ENCODE results near the gene CCDC17. TPM values are rescaled to one million over a fixed set of nuclear protein-coding genes. Genes with fewer than 3 reads are reported as not detected.

CCDC17 gene
- total RNA-seq, 1 donor from 2014 or later: 2.5 TPM

DNA sequence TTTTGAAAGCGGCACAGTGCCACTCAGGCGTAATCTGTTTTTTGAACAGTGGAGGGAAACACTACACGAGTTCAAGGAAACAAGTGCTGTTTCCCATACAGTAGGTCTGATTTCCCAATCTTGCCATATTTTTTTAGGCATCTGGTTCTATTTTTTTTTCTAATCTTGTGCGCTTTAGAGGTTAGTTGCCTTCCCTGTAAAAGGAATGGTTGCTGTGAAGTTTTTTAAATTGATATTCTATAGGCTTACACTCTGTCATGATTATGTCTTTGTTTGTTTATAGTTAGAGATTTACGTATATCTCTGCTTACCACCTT is 38.8 kb downstream of the CCDC17 start:
- H3K9me3 Mint-ChIP-seq: no peaks in the 10 kb centered on the region
- intact Hi-C loops (cut with micrococcal nuclease): loop anchor here (5.0 to 10.0 kb wide), 5 partner anchors 33 to 780 kb away; partner anchors contain the start of genes AKR1A1, BTBD19, DYNLT4 and HECTD3
- H3K27me3 Mint-ChIP-seq (ENCODE audit: low read depth): no peaks in the 10 kb centered on the region
- peaks cover 22% of the 10 kb centered on the region for H3K36me3 Mint-ChIP-seq (ENCODE audit: low read depth)
- peak overlapping the region; percentile 98 for H3K27ac Mint-ChIP-seq
- H3K4me1 Mint-ChIP-seq (ENCODE audit: low read depth): peaks cover 24% of the 10 kb centered on the region
- no peak for DNase-seq (ENCODE audit: low spot score)
- peak overlapping the region; percentile 97 for H3K4me3 Mint-ChIP-seq (ENCODE audit: low read depth)

DNA sequence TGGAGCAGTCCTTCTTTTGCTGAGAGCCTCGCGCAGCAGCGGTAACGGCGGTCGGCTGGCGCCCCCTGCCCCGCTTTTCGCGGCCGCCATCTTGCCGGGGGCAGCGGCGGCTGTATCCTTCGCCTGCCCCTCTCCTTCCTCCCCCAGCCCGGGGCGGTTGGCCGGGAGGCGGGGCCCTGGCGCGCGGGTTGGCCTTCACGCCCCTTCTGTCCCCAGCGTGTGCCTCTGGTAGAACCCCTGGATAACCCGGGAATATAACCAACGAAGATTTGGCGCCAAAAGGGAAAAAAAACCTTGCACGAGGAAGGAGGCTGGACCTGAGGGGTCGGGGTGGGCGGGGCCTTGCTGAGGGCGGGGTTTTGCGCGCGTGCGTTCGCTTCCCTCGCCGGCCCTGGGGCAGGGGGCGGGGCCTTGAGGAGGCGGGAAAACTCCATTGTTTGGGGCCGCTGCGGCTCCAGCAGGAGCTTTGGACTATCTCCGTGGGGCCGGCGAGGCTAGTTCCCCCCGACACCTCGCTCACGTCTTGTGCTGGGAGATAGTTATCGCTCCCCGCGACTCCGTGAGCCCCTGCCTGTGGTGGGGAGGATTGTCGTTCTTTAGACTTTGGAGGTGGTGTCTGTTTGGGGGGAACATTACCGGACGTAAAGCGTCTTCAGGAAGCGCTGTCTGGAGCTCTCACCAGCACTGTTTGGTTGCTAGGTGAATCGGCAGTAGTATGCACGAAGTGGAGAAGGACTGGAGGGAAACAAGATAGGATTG is 39.3 kb downstream of the CCDC17 start:
- H3K27me3 Mint-ChIP-seq (ENCODE audit: low read depth): no peaks in the 10 kb centered on the region
- intact Hi-C loops (cut with micrococcal nuclease): loop anchor here (1.0 to 10.0 kb wide), 7 partner anchors 32 to 780 kb away; partner anchors contain the start of genes AKR1A1, BTBD19, CCDC163 and DYNLT4
- DNase-seq (ENCODE audit: low spot score): peak; percentile 83
- H3K36me3 Mint-ChIP-seq (ENCODE audit: low read depth): peaks cover 22% of the 10 kb centered on the region
- H3K9me3 Mint-ChIP-seq: no peaks in the 10 kb centered on the region
- H3K4me3 Mint-ChIP-seq (ENCODE audit: low read depth): peak overlapping the region; percentile 97
- H3K27ac Mint-ChIP-seq: peak overlapping the region; percentile 98
- H3K4me1 Mint-ChIP-seq (ENCODE audit: low read depth): peaks cover 24% of the 10 kb centered on the region

- Mint-ChIP-seq H3K27ac (peak within 1 kb of the TSS; percentile 98), H3K4me1 (ENCODE audit: low read depth) (peaks cover 24% of the 10 kb centered on the region), H3K27me3 (ENCODE audit: low read depth) (no peaks in the 10 kb centered on the region), H3K9me3 (no peaks in the 10 kb centered on the region), H3K36me3 (ENCODE audit: low read depth) (peaks cover 17% of the 10 kb centered on the region), H3K4me3 (ENCODE audit: low read depth) (peak within 1 kb of the TSS; percentile 97)
- peak; percentile 91 for DNase-seq (ENCODE audit: low spot score)
- intact Hi-C loops (cut with micrococcal nuclease): loop anchor here (1.0 to 10.0 kb wide), 7 partner anchors 63 to 779 kb away; partner anchors contain the start of genes BTBD19, CCDC163, DYNLT4 and HECTD3
These were observed 40.0 kb downstream of the CCDC17 start, which contains the start of gene NASP for GRCh38 chr1:45583666-45584350. Gene NASP, plus strand, starts transcription at chr1:45584041. Its CDS starts 106 bp downstream, at chr1:45584147.

DNA sequence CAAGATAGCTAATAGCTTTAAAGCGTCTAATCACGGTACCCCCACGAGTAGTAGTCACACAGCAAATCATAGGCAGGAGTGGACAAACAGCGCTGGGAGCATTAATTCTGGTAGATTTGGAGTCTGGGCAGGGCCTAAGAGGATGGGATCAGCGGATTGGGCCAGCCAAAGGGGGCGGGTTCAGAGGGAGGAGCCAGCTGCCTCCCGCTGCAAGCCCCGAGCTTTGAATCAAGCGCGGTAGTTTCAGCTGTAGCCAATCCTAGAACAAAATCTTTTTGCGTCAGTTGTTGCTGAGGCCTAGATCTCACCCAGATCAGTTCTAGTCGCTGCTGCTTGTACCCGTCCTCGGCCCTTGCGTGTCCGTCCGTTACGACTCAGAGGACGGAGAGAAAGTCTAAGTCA is 40.6 kb downstream of the CCDC17 start:
- DNase-seq (ENCODE audit: low spot score): peak; percentile 92
- Mint-ChIP-seq H3K27me3 (ENCODE audit: low read depth) (no peaks in the 10 kb centered on the region), H3K4me1 (ENCODE audit: low read depth) (peaks cover 24% of the 10 kb centered on the region), H3K27ac (peak overlapping the region; percentile 98), H3K4me3 (ENCODE audit: low read depth) (peak overlapping the region; percentile 97), H3K36me3 (ENCODE audit: low read depth) (peaks cover 14% of the 10 kb centered on the region), H3K9me3 (no peaks in the 10 kb centered on the region)
- intact Hi-C loops (cut with micrococcal nuclease): loop anchor here (1.0 to 10.0 kb wide), 6 partner anchors 62 to 778 kb away; partner anchors contain the start of genes BTBD19, DYNLT4, HECTD3 and IPP

DNA sequence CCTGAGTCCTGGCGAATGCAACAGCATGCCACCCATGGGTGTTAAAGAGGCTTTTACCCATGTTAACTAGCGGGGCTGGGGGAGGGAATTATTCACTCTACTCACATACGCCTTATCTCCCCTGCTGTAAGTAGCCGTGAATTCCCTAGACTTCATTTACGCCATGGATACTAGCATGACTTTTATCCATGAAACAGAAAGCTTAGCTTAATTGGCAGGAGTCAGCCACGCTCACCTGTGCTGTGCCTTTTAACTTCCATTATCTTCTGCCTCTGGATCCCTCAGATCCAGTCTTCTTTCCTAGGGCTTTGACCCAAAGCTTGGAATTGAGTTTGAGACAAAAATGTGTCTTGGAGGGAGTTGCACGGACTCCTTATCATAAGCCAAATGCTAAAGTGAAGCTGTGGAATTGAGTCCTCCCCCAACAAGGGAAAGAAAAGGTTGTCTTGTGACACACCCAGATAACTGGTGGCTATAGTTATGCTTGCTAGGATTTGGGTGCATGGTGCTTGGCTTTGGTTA is 49.7 kb downstream of the CCDC17 start:
- intact Hi-C loops (cut with micrococcal nuclease): no loop called here
- no peak for DNase-seq (ENCODE audit: low spot score)
- H3K4me1 Mint-ChIP-seq (ENCODE audit: low read depth): no peaks in the 10 kb centered on the region

GRCh38 chr1:45573231-45573804 is 50.5 kb downstream of the CCDC17 start:
- Mint-ChIP-seq H3K27me3 (ENCODE audit: low read depth) (no peaks in the 10 kb centered on the region), H3K4me3 (ENCODE audit: low read depth) (no peak overlapping the region), H3K9me3 (no peaks in the 10 kb centered on the region), H3K36me3 (ENCODE audit: low read depth) (peaks cover 29% of the 10 kb centered on the region), H3K27ac (no peak overlapping the region), H3K4me1 (ENCODE audit: low read depth) (no peaks in the 10 kb centered on the region)
- DNase-seq (ENCODE audit: low spot score): no peak
- intact Hi-C loops (cut with micrococcal nuclease): no loop called here

More for the DNA sequence above, 49.7 kb downstream of the CCDC17 start:
- no peaks in the 10 kb centered on the region for H3K27me3 Mint-ChIP-seq (ENCODE audit: low read depth)
- H3K9me3 Mint-ChIP-seq: no peaks in the 10 kb centered on the region
- H3K36me3 Mint-ChIP-seq (ENCODE audit: low read depth): peaks cover 24% of the 10 kb centered on the region
- H3K4me3 Mint-ChIP-seq (ENCODE audit: low read depth): no peak overlapping the region
- no peak overlapping the region for H3K27ac Mint-ChIP-seq

- Mint-ChIP-seq H3K36me3 (ENCODE audit: low read depth) (peaks cover 52% of the 10 kb centered on the region), H3K27ac (no peak overlapping the region), H3K4me1 (ENCODE audit: low read depth) (no peaks in the 10 kb centered on the region), H3K27me3 (ENCODE audit: low read depth) (no peaks in the 10 kb centered on the region), H3K4me3 (ENCODE audit: low read depth) (no peak overlapping the region), H3K9me3 (no peaks in the 10 kb centered on the region)
- intact Hi-C loops (cut with micrococcal nuclease): loop anchor here (1.0 to 2.0 kb wide), 3 partner anchors 20 to 58 kb away; partner anchors contain the start of genes AKR1A1 and PRDX1
- DNase-seq (ENCODE audit: low spot score): no peak
These were observed 53.2 kb downstream of the CCDC17 start for GRCh38 chr1:45570631-45571030.

Other genes starting within 250 kb of the CCDC17 start
- 2.3 and 2.9 TPM in 2 replicates for gene TESK2, start 132.9 kb downstream of the CCDC17 start, total RNA-seq
- gene CCDC163, start 124.0 kb downstream of the CCDC17 start, total RNA-seq: 3.5 and 4.0 TPM in 2 replicates
- gene MMACHC, start 123.8 kb downstream of the CCDC17 start, total RNA-seq: 8.0 and 9.4 TPM in 2 replicates
- 703 and 712 TPM in 2 replicates for gene PRDX1, start 102.2 kb downstream of the CCDC17 start, total RNA-seq
- gene AKR1A1, start 73.2 kb downstream of the CCDC17 start, total RNA-seq: 191 and 210 TPM in 2 replicates
- gene NASP, start 40.0 kb downstream of the CCDC17 start, total RNA-seq: 253 and 265 TPM in 2 replicates
- 100 and 103 TPM in 2 replicates for gene GPBP1L1, start 62.5 kb upstream of the CCDC17 start, total RNA-seq
- gene TMEM69, start 64.1 kb upstream of the CCDC17 start, total RNA-seq: 26.8 and 28.9 TPM in 2 replicates
- gene IPP, start 126.6 kb upstream of the CCDC17 start, total RNA-seq: 14.7 and 15.6 TPM in 2 replicates
- 33.4 and 38.6 TPM in 2 replicates for gene MAST2, start 179.6 kb upstream of the CCDC17 start, total RNA-seq

Measured in activated T-helper 2 cell treated with anti-CD3 and anti-CD28 coated beads, Interferon-gamma antibody, Interleukin-2, Interleukin-4, amounts not matched to agents 10 μg/mL and 5 μg/mL and 100 μg/mL, durations not matched to agents 14 hours and 24 hours and 36 hours (primary cell).